IMR-90 (cell line): ENCODE results near the gene SDK1. TPM values are rescaled to one million over a fixed set of nuclear protein-coding genes. Genes with fewer than 3 reads are reported as not detected.
A peak's percentile ranks its signal among the peaks of the same experiment; 100 is the strongest.

ENCODE experiments used
- ATAC-seq: fragments of 200-7000 bp; cut with Tn5 transposase; 2 replicates; pipeline ENCODE4 v1.9.1; 2020; ENCODE audit warnings: low read depth, mild to moderate bottlenecking, moderate library complexity
- BruUV-seq: library from RNA; stranded (reverse); fragments of 400-500 nt; replicated peaks from 2 replicates; lab custom pipeline; 2021; lab: Mats Ljungman, UMichigan
- CTCF ChIA-PET: fragments of 300-600 bp; formaldehyde crosslinking; extraction: SDS; loops from one replicate; lab custom pipeline; 2021; ENCODE audit warnings: antibody characterized with exemption; lab: Yijun Ruan, JAX
- POLR2A ChIA-PET: fragments of 300-600 bp; sonication (Branson Sonifier 250); formaldehyde crosslinking; loops from one replicate; lab custom pipeline; 2022; ENCODE audit warnings: antibody characterized with exemption; ENCODE audit not compliant: unreplicated experiment; lab: Charles Lee
- DNase-seq: peaks from one replicate; pipeline ENCODE4 v3.0.0; 2013
- H2AFZ ChIP-seq: replicated peaks from 2 replicates; pipeline ENCODE3; 2013; ENCODE audit warnings: low read length, mild to moderate bottlenecking; ENCODE audit not compliant: poor library complexity
- H2AK5ac ChIP-seq: 2 replicates; pipeline ENCODE4 v1.6.1; 2013; ENCODE audit warnings: low read depth, low read length, inconsistent platforms
- H2AK9ac ChIP-seq: replicated peaks from 2 replicates; pipeline ENCODE3; 2013; ENCODE audit warnings: mild to moderate bottlenecking, low read depth, low read length, moderate library complexity; ENCODE audit not compliant: poor library complexity
- H2BK120ac ChIP-seq: 2 replicates; pipeline ENCODE4 v1.6.1; 2013; ENCODE audit warnings: low read depth, low read length, inconsistent platforms
- H2BK15ac ChIP-seq: 3 replicates; pipeline ENCODE4 v1.6.1; 2013; ENCODE audit warnings: low read depth, low read length, inconsistent platforms
- H2BK20ac ChIP-seq: 2 replicates; pipeline ENCODE4 v1.6.1; 2013; ENCODE audit warnings: low read depth, mild to moderate bottlenecking, inconsistent platforms, low read length, moderate library complexity
- H2BK5ac ChIP-seq: 2 replicates; pipeline ENCODE4 v1.6.1; 2013; ENCODE audit warnings: mild to moderate bottlenecking, low read depth, low read length, inconsistent platforms; ENCODE audit not compliant: poor library complexity, severe bottlenecking
- H3K14ac ChIP-seq: replicated peaks from 2 replicates; pipeline ENCODE4 v1.6.1; 2013; ENCODE audit warnings: low read depth, low read length, inconsistent platforms
- H3K18ac ChIP-seq: 2 replicates; pipeline ENCODE4 v1.6.1; 2013; ENCODE audit warnings: low read depth, low read length, control low read depth
- H3K23ac ChIP-seq: 2 replicates; pipeline ENCODE4 v1.6.1; 2013; ENCODE audit warnings: low read depth, low read length, inconsistent platforms
- H3K27ac ChIP-seq: 2 replicates; pipeline ENCODE4 v1.5.1; 2013; ENCODE audit warnings: mild to moderate bottlenecking, control low read depth, low read length; ENCODE audit not compliant: insufficient read depth
- H3K27me3 ChIP-seq: 2 replicates; pipeline ENCODE4 v1.6.1; 2013; ENCODE audit warnings: low read length; ENCODE audit not compliant: control insufficient read depth, insufficient read depth
- H3K36me3 ChIP-seq: 2 replicates; pipeline ENCODE4 v1.6.1; 2013; ENCODE audit warnings: low read length, mixed read lengths; ENCODE audit not compliant: control insufficient read depth, insufficient read depth
- H3K4ac ChIP-seq: 2 replicates; pipeline ENCODE4 v1.6.1; 2013; ENCODE audit warnings: low read depth, low read length, inconsistent platforms
- H3K4me1 ChIP-seq: 2 replicates; pipeline ENCODE4 v1.6.1; 2013; ENCODE audit warnings: low read length, mixed read lengths; ENCODE audit not compliant: control insufficient read depth, insufficient read depth
- H3K4me2 ChIP-seq: 2 replicates; pipeline ENCODE4 v1.6.1; 2013; ENCODE audit warnings: low read depth, mild to moderate bottlenecking, control low read depth, low read length, moderate library complexity
- H3K4me3 ChIP-seq: 2 replicates; pipeline ENCODE4 v1.5.1; 2013; ENCODE audit warnings: low read depth, mild to moderate bottlenecking, control low read depth, low read length, moderate library complexity; ENCODE audit not compliant: insufficient read depth
- H3K56ac ChIP-seq: 2 replicates; pipeline ENCODE4 v1.6.1; 2013; ENCODE audit warnings: low read length, inconsistent platforms; ENCODE audit not compliant: insufficient read depth; ENCODE audit errors: extremely low read depth
- H3K79me1 ChIP-seq, 2 experiments: 2 replicates each; pipeline ENCODE4 v1.6.1; 2013; ENCODE audit warnings: low read length in 2 of 2, inconsistent platforms in 1 of 2, low read depth in 1 of 2
- H3K9ac ChIP-seq: 2 replicates; pipeline ENCODE4 v1.6.1; 2013; ENCODE audit warnings: low read depth, low read length, control low read depth
- H3K9me1 ChIP-seq: 2 replicates; pipeline ENCODE4 v1.6.1; 2013; ENCODE audit warnings: low read length, inconsistent platforms; ENCODE audit not compliant: insufficient read depth
- H3K9me3 ChIP-seq: 2 replicates; pipeline ENCODE4 v1.6.1; 2013; ENCODE audit warnings: low read length; ENCODE audit not compliant: control insufficient read depth, insufficient read depth
- H4K20me1 ChIP-seq: 2 replicates; pipeline ENCODE4 v1.6.1; 2013; ENCODE audit warnings: low read length, inconsistent platforms; ENCODE audit not compliant: insufficient read depth
- H4K5ac ChIP-seq: 2 replicates; pipeline ENCODE4 v1.6.1; 2013; ENCODE audit warnings: mild to moderate bottlenecking, low read depth, low read length, control low read depth
- H4K8ac ChIP-seq, 2 experiments: 2 replicates each; pipeline ENCODE4 v1.6.1; 2013; ENCODE audit warnings: low read depth in 2 of 2, low read length in 2 of 2, control low read depth in 1 of 2, inconsistent platforms in 1 of 2
- H4K91ac ChIP-seq: 2 replicates; pipeline ENCODE4 v1.6.1; 2013; ENCODE audit warnings: low read depth, low read length, inconsistent platforms; ENCODE audit not compliant: insufficient read depth
- BHLHE40 ChIP-seq: fragments of 150-350 bp; IDR thresholded peaks from 2 replicates; pipeline ENCODE4 v1.6.1; 2016; ENCODE audit warnings: mild to moderate bottlenecking, low read depth, low read length
- CEBPB ChIP-seq: IDR thresholded peaks from 2 replicates; pipeline ENCODE4 v1.6.1; 2012; ENCODE audit warnings: low read depth, low read length, improper control_type of control experiment
- CHD1 ChIP-seq: IDR thresholded peaks from 2 replicates; pipeline ENCODE4 v1.6.1; 2012; ENCODE audit warnings: low read depth, low read length, improper control_type of control experiment
- ELK1 ChIP-seq: fragments of 150-350 bp; IDR thresholded peaks from 2 replicates; pipeline ENCODE4 v1.6.1; 2016; ENCODE audit warnings: low read depth, mild to moderate bottlenecking, low read length, moderate library complexity, borderline replicate concordance
- FOS ChIP-seq: fragments of 150-350 bp; IDR thresholded peaks from 2 replicates; pipeline ENCODE4 v1.6.1; 2016; ENCODE audit warnings: low read depth, low read length
- MAFK ChIP-seq: IDR thresholded peaks from 2 replicates; pipeline ENCODE4 v1.6.1; 2012; ENCODE audit warnings: low read depth, low read length, improper control_type of control experiment
- MAZ ChIP-seq: IDR thresholded peaks from 2 replicates; pipeline ENCODE4 v1.6.1; 2012; ENCODE audit warnings: low read depth, mild to moderate bottlenecking, low read length, improper control_type of control experiment, moderate library complexity, borderline replicate concordance
- MXI1 ChIP-seq: IDR thresholded peaks from 2 replicates; pipeline ENCODE4 v1.6.1; 2012; ENCODE audit warnings: low read depth, mild to moderate bottlenecking, low read length, moderate library complexity, borderline replicate concordance
- NFE2L2 ChIP-seq: fragments of 150-350 bp; IDR thresholded peaks from 2 replicates; pipeline ENCODE4 v1.6.1; 2016; ENCODE audit warnings: low read depth, mild to moderate bottlenecking, low read length
- POLR2A ChIP-seq: IDR thresholded peaks from 2 replicates; pipeline ENCODE4 v1.6.1; 2012; ENCODE audit warnings: mild to moderate bottlenecking, low read depth, low read length
- RAD21 ChIP-seq: IDR thresholded peaks from 2 replicates; pipeline ENCODE4 v1.6.1; 2012; ENCODE audit warnings: low read length, improper control_type of control experiment
- RCOR1 ChIP-seq: IDR thresholded peaks from 2 replicates; pipeline ENCODE4 v1.6.1; 2012; ENCODE audit warnings: mild to moderate bottlenecking, low read length, improper control_type of control experiment; ENCODE audit not compliant: insufficient replicate concordance
- RFX5 ChIP-seq: IDR thresholded peaks from 2 replicates; pipeline ENCODE4 v1.8.0; 2012; ENCODE audit warnings: low read depth, mild to moderate bottlenecking, low read length, moderate library complexity
- SMC3 ChIP-seq: fragments of 150-350 bp; IDR thresholded peaks from 2 replicates; pipeline ENCODE4 v1.6.1; 2016; ENCODE audit warnings: low read depth, mild to moderate bottlenecking, antibody characterized with exemption, low read length, moderate library complexity
- USF2 ChIP-seq: fragments of 150-350 bp; IDR thresholded peaks from 2 replicates; pipeline ENCODE4 v1.6.1; 2017; ENCODE audit warnings: mild to moderate bottlenecking, antibody characterized with exemption, low read length, low read depth
- WGBS, 2 experiments: methylation state at CpG; one replicate each; pipeline versions ENCODE4 v1.1.5 to v1.1.7; 2013; ENCODE audit warnings: missing lambda C conversion rate in 2 of 2; ENCODE audit not compliant: insufficient read length in 1 of 2; ENCODE audit errors: extremely low coverage in 2 of 2; 5-methylcytosine and 5-hydroxymethylcytosine counted together
- dilution Hi-C: fragments of 300-500 bp; cut with HindIII; formaldehyde crosslinking; loops from one replicate; pipeline ENCODE4 v1.14.3; 2018; ENCODE audit warnings: low sequenced_read_pairs; ENCODE audit not compliant: unreplicated experiment
- in situ Hi-C: fragments of 300-500 bp; cut with MboI; formaldehyde crosslinking; loops from 3 replicates; pipeline ENCODE4 v1.14.3; 2019; ENCODE audit warnings: low sequenced_read_pairs, inconsistent platforms, mixed read lengths
- intact Hi-C: fragments of 100-400 bp; cut with micrococcal nuclease; formaldehyde crosslinking; loops from 2 replicates; pipeline ENCODE4 v1.10.0; 2022
- polyA plus RNA-seq, 3 experiments: library from polyadenylated mRNA; depleted of rRNA; stranded (reverse); fragments of >200 nt; gene quantifications; 2 replicates each; pipeline ENCODE4 v1.2.3, GENCODE V29; 2012; ENCODE audit warnings: low replicate concordance in 1 of 3
- total RNA-seq: library from RNA; depleted of rRNA; stranded (reverse); fragments of >200 nt; gene quantifications from 2 replicates; pipeline ENCODE4 v1.2.3, GENCODE V29; 2012

SDK1 gene
- total and polyA plus RNA-seq, 2 of the 4 experiments (the other 2 are of a cell fraction), result 1.5 to 1.6 TPM

GRCh38 chr7:4282434-4283223, 981.6 kb downstream of the SDK1 start:
- H3K27ac ChIP-seq, result no peak overlapping the region
- CTCF ChIA-PET, result no interaction called here
- TF ChIP-seq POLR2A (no peak), RAD21 (no peak), SMC3 (no peak), MAFK (no peak), MXI1 (no peak), BHLHE40 (no peak), MAZ (no peak), NFE2L2 (no peak), FOS (no peak), CHD1 (no peak), USF2 (no peak), ELK1 (no peak), RCOR1 (no peak), RFX5 (no peak), CEBPB (no peak)

More at GRCh38 chr7:4282434-4283223, 981.6 kb downstream of the SDK1 start:
- H4K20me1 ChIP-seq, result no peaks in the 10 kb centered on the region
- no peak overlapping the region for H4K5ac ChIP-seq
- H3K79me1 ChIP-seq, result no peaks in the 10 kb centered on the region
- no peaks in the 10 kb centered on the region for H3K27me3 ChIP-seq
- H2BK5ac ChIP-seq, result no peak overlapping the region
- H3K36me3 ChIP-seq, result no peaks in the 10 kb centered on the region
- H3K23ac ChIP-seq, result no peak overlapping the region
- H2BK20ac ChIP-seq, result no peak overlapping the region
- WGBS, 2 experiments, result 0% methylated on average over 2 of the region's 14 CpGs; no CpG with 5 or more reads in 1 of the 2 experiments
- H3K9ac ChIP-seq, result no peak overlapping the region
- POLR2A ChIA-PET, result no interaction called here
- peak; percentile 32; the same call in 1 of the 2 replicates for ATAC-seq
- no peak overlapping the region for H3K14ac ChIP-seq
- H3K4me3 ChIP-seq, result no peak overlapping the region
- peaks cover 4% of the 10 kb centered on the region for H3K9me3 ChIP-seq
- no peaks in the 10 kb centered on the region for H3K4me1 ChIP-seq
- dilution Hi-C loops, result no loop called here
- no peak overlapping the region for H2BK120ac ChIP-seq
- in situ Hi-C loops, result no loop called here
- H4K8ac ChIP-seq, result no peak overlapping the region
- no peak overlapping the region for H2AFZ ChIP-seq
- H3K4me2 ChIP-seq, result no peak overlapping the region
- no peak overlapping the region for H2AK5ac ChIP-seq
- no TSS peak for BruUV-seq
- H2AK9ac ChIP-seq, result no peak overlapping the region
- H3K4ac ChIP-seq, result no peak overlapping the region
- H2BK15ac ChIP-seq, result no peak overlapping the region
- no peak overlapping the region for H3K56ac ChIP-seq
- H3K9me1 ChIP-seq, result no peaks in the 10 kb centered on the region
- DNase-seq, result peak; percentile 8
- no peak overlapping the region for H4K91ac ChIP-seq
- intact Hi-C loops, result no loop called here
- H3K18ac ChIP-seq, result no peak overlapping the region
